GM18873 (cell line): Measurements from ENCODE around the gene CEP104.
"Not testable (repeated sequence)": the region's sequence is repeated elsewhere in the genome, so short reads cannot be mapped to it uniquely, and the experiment has no call there.

ENCODE experiments used
- ATAC-seq: cut with Tn5 transposase; IDR thresholded peaks from one replicate; pipeline ENCODE4 v1.9.1; 2021; ENCODE audit warnings: mild to moderate bottlenecking, moderate library complexity, moderate number of reproducible peaks; ENCODE audit not compliant: unreplicated experiment, low FRiP score

The CEP104 gene

GRCh38 chr1:3828391-3828790 lies 28.6 kb downstream of the CEP104 start:
- ATAC-seq, result no peak

- ATAC-seq, result no peak
These were observed 29.2 kb downstream of the CEP104 start for GRCh38 chr1:3827813-3828307.

GRCh38 chr1:3825356-3825755 lies 31.7 kb downstream of the CEP104 start:
- ATAC-seq, result no peak

GRCh38 chr1:3824650-3825049 lies 32.4 kb downstream of the CEP104 start:
- ATAC-seq, result no peak

GRCh38 chr1:3822421-3822820 lies 34.6 kb downstream of the CEP104 start:
- no peak for ATAC-seq

GRCh38 chr1:3821908-3822307 lies 35.1 kb downstream of the CEP104 start:
- ATAC-seq, result no peak

- no peak for ATAC-seq
These were observed 35.6 kb downstream of the CEP104 start for GRCh38 chr1:3821447-3821846.

- no peak for ATAC-seq
These were observed 36.0 kb downstream of the CEP104 start for GRCh38 chr1:3821004-3821403.

- ATAC-seq, result no peak
These were observed 36.7 kb downstream of the CEP104 start for GRCh38 chr1:3820316-3820715.

- ATAC-seq, result no peak
These were observed 37.2 kb downstream of the CEP104 start for GRCh38 chr1:3819771-3820200.

- ATAC-seq, result no peak
These were observed 39.0 kb downstream of the CEP104 start for GRCh38 chr1:3817821-3818597.

GRCh38 chr1:3817138-3817740 lies 39.8 kb downstream of the CEP104 start:
- ATAC-seq, result no peak

- no peak for ATAC-seq
These were observed 40.5 kb downstream of the CEP104 start for GRCh38 chr1:3816331-3817137.

- no peak for ATAC-seq
These were observed 42.0 kb downstream of the CEP104 start for GRCh38 chr1:3814771-3815561.

GRCh38 chr1:3814065-3814464 lies 42.9 kb downstream of the CEP104 start:
- ATAC-seq, result no peak

- ATAC-seq, result no peak
These were observed 45.5 kb downstream of the CEP104 start for GRCh38 chr1:3811595-3811911.

GRCh38 chr1:3810149-3810761 lies 46.8 kb downstream of the CEP104 start:
- ATAC-seq, result not testable (repeated sequence)

- ATAC-seq, result no peak
These were observed 47.3 kb downstream of the CEP104 start for GRCh38 chr1:3809680-3810079.

GRCh38 chr1:3807769-3808168 lies 49.2 kb downstream of the CEP104 start:
- no peak for ATAC-seq

GRCh38 chr1:3805038-3805437 lies 52.0 kb downstream of the CEP104 start:
- no peak for ATAC-seq
